Fibroblast of lung (primary cell): Measurements from ENCODE around the gene CACNG4. TPM values are rescaled to one million over a fixed set of nuclear protein-coding genes. Genes with fewer than 3 reads are reported as not detected.

ENCODE experiments used
- DNase-seq, 2 donors: peaks; one replicate each; pipeline versions ENCODE4 v3.0.0 to v3.0.0-alpha.2; 2010; ENCODE audit warnings: low read depth in 2 of 2
- H2AFZ ChIP-seq: 2 replicates; pipeline ENCODE4 v1.5.1; 2012; ENCODE audit warnings: low read length, control low read depth, inconsistent platforms
- H3K27ac ChIP-seq: 2 replicates; pipeline ENCODE4 v1.5.1; 2011; ENCODE audit warnings: low read length, control low read depth; ENCODE audit not compliant: insufficient read depth
- H3K27me3 ChIP-seq: 2 replicates; pipeline ENCODE4 v1.5.1; 2011; ENCODE audit warnings: mild to moderate bottlenecking, low read length; ENCODE audit not compliant: control insufficient read depth, insufficient read depth
- H3K36me3 ChIP-seq: 2 replicates; pipeline ENCODE4 v1.5.1; 2011; ENCODE audit warnings: low read length; ENCODE audit not compliant: control insufficient read depth, insufficient read depth
- H3K4me1 ChIP-seq: 2 replicates; pipeline ENCODE4 v1.5.1; 2011; ENCODE audit warnings: low read length; ENCODE audit not compliant: control insufficient read depth, insufficient read depth; ENCODE audit errors: extremely low read depth
- H3K4me2 ChIP-seq: 2 replicates; pipeline ENCODE4 v1.5.1; 2011; ENCODE audit warnings: low read length, control low read depth; ENCODE audit not compliant: insufficient read depth; ENCODE audit errors: extremely low read depth
- H3K4me3 ChIP-seq, 4 experiments: fragments of 200-600 bp in 1 of 4; sonication (generic) in 1 of 4; replicated peaks in 1 of 4; 2 replicates each; pipeline ENCODE4 v1.5.1; 2011 to 2016; ENCODE audit warnings: low read length in 4 of 4, low read depth in 3 of 4, mild to moderate bottlenecking in 3 of 4, control low read depth in 2 of 4, inconsistent platforms in 1 of 4, mixed read lengths in 1 of 4; ENCODE audit not compliant: insufficient read depth in 1 of 4; ENCODE audit errors: control extremely low read depth in 1 of 4
- H3K79me2 ChIP-seq: 2 replicates; pipeline ENCODE4 v1.5.1; 2012; ENCODE audit warnings: mild to moderate bottlenecking, low read length, inconsistent platforms; ENCODE audit not compliant: control insufficient read depth, insufficient read depth
- H3K9ac ChIP-seq: 2 replicates; pipeline ENCODE4 v1.5.1; 2011; ENCODE audit warnings: mild to moderate bottlenecking, low read length, control low read depth; ENCODE audit not compliant: insufficient read depth
- H3K9me3 ChIP-seq: 2 replicates; pipeline ENCODE4 v1.5.1; 2012; ENCODE audit warnings: low read depth, low read length; ENCODE audit not compliant: control insufficient read depth, insufficient read depth
- H4K20me1 ChIP-seq: 2 replicates; pipeline ENCODE4 v1.5.1; 2011; ENCODE audit warnings: low read length; ENCODE audit not compliant: control insufficient read depth, insufficient read depth; ENCODE audit errors: extremely low read depth
- EZH2 ChIP-seq: IDR thresholded peaks from 2 replicates; pipeline ENCODE4 v1.5.1; 2012; ENCODE audit warnings: low read length, control low read depth, mild to moderate bottlenecking; ENCODE audit errors: missing control alignments
- polyA plus RNA-seq, 2 donors: library from polyadenylated mRNA; depleted of rRNA in 1 of 2; stranded (reverse) in 1 of 2; unstranded in 1 of 2; fragments of >200 nt; gene quantifications; 2 replicates each; pipeline ENCODE4 v1.2.1, GENCODE V29; 2011 to 2012; ENCODE audit warnings: missing spikeins in 1 of 2
- total RNA-seq: library from RNA; depleted of rRNA; stranded (reverse); fragments of >200 nt; gene quantifications from 2 replicates; pipeline ENCODE4 v1.2.1, GENCODE V29; 2014
- TF ChIP-seq, protein P1 (sequence below), 2 donors: IDR thresholded peaks in 1 of 2; conservative IDR thresholded peaks in 1 of 2; 1 replicate in 1 of 2; 2 replicates in 1 of 2; pipeline ENCODE4 v1.5.1; 2011 to 2012; ENCODE audit warnings: low read length in 2 of 2, control low read depth in 1 of 2, inconsistent platforms in 1 of 2, low read depth in 1 of 2, mild to moderate bottlenecking in 1 of 2

CACNG4 gene
- total and polyA plus RNA-seq, 2 donors (not counting 1 experiment from before 2014, with no cell fraction given), result not detected

DNA sequence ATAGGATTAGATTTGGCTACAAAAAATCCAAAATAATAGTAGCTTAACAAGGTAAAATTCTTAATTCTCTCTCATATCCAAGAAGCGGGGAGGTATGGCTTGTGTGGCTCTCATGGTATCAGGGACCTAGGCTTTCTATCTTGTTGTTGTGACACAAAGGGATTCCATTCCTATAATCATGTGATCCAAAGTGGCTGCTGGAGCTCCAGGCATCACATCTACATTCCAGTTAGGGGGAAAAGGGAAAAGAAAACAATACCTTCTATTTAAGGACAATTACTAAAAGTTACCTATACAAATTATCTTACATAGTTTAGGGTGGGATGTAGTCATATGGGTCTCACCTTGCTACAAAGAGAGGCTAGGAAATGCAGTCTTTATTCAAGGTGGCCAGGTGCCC is 47.6 kb upstream of the CACNG4 start:
- Histone ChIP-seq H3K79me2 (no peaks in the 10 kb centered on the region), H3K4me2 (no peak overlapping the region), H3K27me3 (no peaks in the 10 kb centered on the region), H3K27ac (no peak overlapping the region), H3K4me1 (no peaks in the 10 kb centered on the region), H3K9ac (no peak overlapping the region), H2AFZ (no peak overlapping the region), H3K36me3 (no peaks in the 10 kb centered on the region), H3K9me3 (no peaks in the 10 kb centered on the region), H3K4me3 (no peak overlapping the region), H4K20me1 (no peaks in the 10 kb centered on the region)
- DNase-seq, result no peak
- TF ChIP-seq, protein P1, sequence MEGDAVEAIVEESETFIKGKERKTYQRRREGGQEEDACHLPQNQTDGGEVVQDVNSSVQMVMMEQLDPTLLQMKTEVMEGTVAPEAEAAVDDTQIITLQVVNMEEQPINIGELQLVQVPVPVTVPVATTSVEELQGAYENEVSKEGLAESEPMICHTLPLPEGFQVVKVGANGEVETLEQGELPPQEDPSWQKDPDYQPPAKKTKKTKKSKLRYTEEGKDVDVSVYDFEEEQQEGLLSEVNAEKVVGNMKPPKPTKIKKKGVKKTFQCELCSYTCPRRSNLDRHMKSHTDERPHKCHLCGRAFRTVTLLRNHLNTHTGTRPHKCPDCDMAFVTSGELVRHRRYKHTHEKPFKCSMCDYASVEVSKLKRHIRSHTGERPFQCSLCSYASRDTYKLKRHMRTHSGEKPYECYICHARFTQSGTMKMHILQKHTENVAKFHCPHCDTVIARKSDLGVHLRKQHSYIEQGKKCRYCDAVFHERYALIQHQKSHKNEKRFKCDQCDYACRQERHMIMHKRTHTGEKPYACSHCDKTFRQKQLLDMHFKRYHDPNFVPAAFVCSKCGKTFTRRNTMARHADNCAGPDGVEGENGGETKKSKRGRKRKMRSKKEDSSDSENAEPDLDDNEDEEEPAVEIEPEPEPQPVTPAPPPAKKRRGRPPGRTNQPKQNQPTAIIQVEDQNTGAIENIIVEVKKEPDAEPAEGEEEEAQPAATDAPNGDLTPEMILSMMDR (conservative IDR thresholded peaks at IDR 0.05 in 1 of 2, IDR thresholded peaks at IDR 0.05 in 1 of 2; ENCODE audit: low read depth in 1 of 2, low read length in 2 of 2), result no peak
- TF ChIP-seq EZH2, result no peak

DNA sequence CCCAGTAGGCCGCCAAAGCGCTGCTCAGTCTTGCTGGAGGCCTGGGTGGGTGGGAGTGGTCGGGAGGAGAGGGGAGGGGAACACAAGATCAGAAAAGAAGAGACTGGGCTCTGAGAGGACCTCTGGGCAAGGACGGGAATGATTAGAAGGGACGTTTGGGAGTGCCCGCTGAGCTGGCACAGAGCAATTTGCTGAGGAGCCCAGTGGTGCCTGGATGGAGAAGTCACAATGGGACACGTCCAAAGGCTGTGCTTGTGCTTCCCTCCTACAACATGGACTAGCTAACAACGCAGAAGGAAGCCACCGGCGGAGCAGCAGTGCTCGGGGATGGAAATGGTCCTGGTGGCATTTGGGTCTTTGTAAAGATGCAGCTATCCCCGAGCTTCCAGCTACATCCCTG is 45.6 kb upstream of the CACNG4 start:
- no peaks in the 10 kb centered on the region for H3K9me3 ChIP-seq
- H3K79me2 ChIP-seq, result no peaks in the 10 kb centered on the region
- H2AFZ ChIP-seq, result no peak overlapping the region

DNA sequence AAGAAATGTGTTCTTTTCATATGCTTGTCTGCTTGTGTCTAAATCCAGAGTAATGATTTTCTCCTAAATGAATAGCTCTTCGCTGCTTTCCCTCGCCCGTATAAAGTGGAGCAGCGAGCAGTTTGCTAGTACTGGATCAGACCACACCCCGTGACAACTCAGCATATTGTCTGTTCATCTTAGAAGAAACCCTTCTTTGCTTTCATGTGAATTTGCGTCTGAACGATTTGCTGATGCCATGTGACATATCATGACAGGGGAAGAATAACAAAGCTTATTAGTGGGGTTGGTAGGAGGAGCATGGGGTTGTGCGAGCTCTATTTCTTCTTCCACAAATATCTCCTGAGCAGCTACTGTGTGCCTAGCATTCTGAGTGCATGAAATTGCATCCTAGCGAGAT is 44.1 kb upstream of the CACNG4 start:
- no peak overlapping the region for H3K9ac ChIP-seq
- no peak overlapping the region for H3K4me2 ChIP-seq
- H2AFZ ChIP-seq, result no peak overlapping the region
- H3K4me3 ChIP-seq, result no peak overlapping the region
- H3K79me2 ChIP-seq, result no peaks in the 10 kb centered on the region
- H3K9me3 ChIP-seq, result no peaks in the 10 kb centered on the region
- H3K36me3 ChIP-seq, result no peaks in the 10 kb centered on the region
- no peaks in the 10 kb centered on the region for H3K4me1 ChIP-seq
- no peaks in the 10 kb centered on the region for H4K20me1 ChIP-seq
- no peak overlapping the region for H3K27ac ChIP-seq
- no peaks in the 10 kb centered on the region for H3K27me3 ChIP-seq
- no peak for DNase-seq
- TF ChIP-seq, protein P1 (conservative IDR thresholded peaks at IDR 0.05 in 1 of 2, IDR thresholded peaks at IDR 0.05 in 1 of 2; ENCODE audit: low read depth in 1 of 2, low read length in 2 of 2), result no peak
- TF ChIP-seq EZH2, result no peak

More for the DNA sequence above, 45.6 kb upstream of the CACNG4 start:
- no peak for TF ChIP-seq EZH2
- TF ChIP-seq, protein P1 (conservative IDR thresholded peaks at IDR 0.05 in 1 of 2, IDR thresholded peaks at IDR 0.05 in 1 of 2; ENCODE audit: low read depth in 1 of 2, low read length in 2 of 2), result no peak
- no peaks in the 10 kb centered on the region for H3K36me3 ChIP-seq
- H3K4me2 ChIP-seq, result no peak overlapping the region
- H3K9ac ChIP-seq, result no peak overlapping the region
- H4K20me1 ChIP-seq, result no peaks in the 10 kb centered on the region
- H3K4me3 ChIP-seq, result no peak overlapping the region
- no peaks in the 10 kb centered on the region for H3K4me1 ChIP-seq
- H3K27ac ChIP-seq, result no peak overlapping the region
- DNase-seq, result no peak
- H3K27me3 ChIP-seq, result no peaks in the 10 kb centered on the region
